Measurements from ENCODE around the gene CCDC12. TPM values are rescaled to one million over a fixed set of nuclear protein-coding genes. Genes with fewer than 3 reads are reported as not detected.

CCDC12 gene
- total RNA-seq, 1 donor from 2014 or later: 50.0 TPM

GRCh38 chr3:46893146-46893748 is 83.3 kb downstream of the CCDC12 start:
- DNase-seq (ENCODE audit: low spot score): no peak

- peak; percentile 60 for DNase-seq (ENCODE audit: low spot score)
Observed at GRCh38 chr3:46892285-46893145, 84.0 kb downstream of the CCDC12 start.

- no peak for DNase-seq (ENCODE audit: low spot score)
Observed at GRCh38 chr3:46891132-46891531, 85.4 kb downstream of the CCDC12 start.

GRCh38 chr3:46890132-46890531 is 86.4 kb downstream of the CCDC12 start:
- DNase-seq (ENCODE audit: low spot score): no peak

GRCh38 chr3:46889381-46890110 is 87.0 kb downstream of the CCDC12 start:
- DNase-seq (ENCODE audit: low spot score): no peak

- no peak for DNase-seq (ENCODE audit: low spot score)
Observed at GRCh38 chr3:46888705-46889104, 87.8 kb downstream of the CCDC12 start.

- no peak for DNase-seq (ENCODE audit: low spot score)
Observed at GRCh38 chr3:46887980-46888494, 88.5 kb downstream of the CCDC12 start.

GRCh38 chr3:46885612-46886011 is 90.9 kb downstream of the CCDC12 start:
- no peak for DNase-seq (ENCODE audit: low spot score)

- DNase-seq (ENCODE audit: low spot score): no peak
Observed at GRCh38 chr3:46884929-46885328, 91.6 kb downstream of the CCDC12 start.

GRCh38 chr3:46884427-46884826 is 92.1 kb downstream of the CCDC12 start:
- no peak for DNase-seq (ENCODE audit: low spot score)

GRCh38 chr3:46883830-46884185 is 92.7 kb downstream of the CCDC12 start:
- DNase-seq (ENCODE audit: low spot score): no peak

- no peak for DNase-seq (ENCODE audit: low spot score)
Observed at GRCh38 chr3:46883054-46883829, 93.3 kb downstream of the CCDC12 start.

- no peak for DNase-seq (ENCODE audit: low spot score)
Observed at GRCh38 chr3:46882377-46883053, 94.0 kb downstream of the CCDC12 start.

- no peak for DNase-seq (ENCODE audit: low spot score)
Observed at GRCh38 chr3:46881596-46882376, 94.8 kb downstream of the CCDC12 start.

- no peak for DNase-seq (ENCODE audit: low spot score)
Observed at GRCh38 chr3:46880884-46881595, 95.5 kb downstream of the CCDC12 start.

- peak; percentile 34 for DNase-seq (ENCODE audit: low spot score)
Observed at GRCh38 chr3:46878781-46879436, 97.6 kb downstream of the CCDC12 start.

- DNase-seq (ENCODE audit: low spot score): no peak
Observed at GRCh38 chr3:46877406-46878125, 99.0 kb downstream of the CCDC12 start, which contains the start of gene PTH1R. Gene PTH1R (plus strand): TSS chr3:46877721. CDS start chr3:46883560, 5,839 bp downstream.
